RKO (cell line): Measurements from ENCODE around the gene GNAS.
"Not testable (repeated sequence)": the region's sequence is repeated elsewhere in the genome, so short reads cannot be mapped to it uniquely, and the experiment has no call there.

Experiments used
- DNase-seq: peaks from one replicate; pipeline ENCODE4 v3.0.0-alpha.2; 2016; ENCODE audit warnings: low spot score

Gene GNAS

DNA sequence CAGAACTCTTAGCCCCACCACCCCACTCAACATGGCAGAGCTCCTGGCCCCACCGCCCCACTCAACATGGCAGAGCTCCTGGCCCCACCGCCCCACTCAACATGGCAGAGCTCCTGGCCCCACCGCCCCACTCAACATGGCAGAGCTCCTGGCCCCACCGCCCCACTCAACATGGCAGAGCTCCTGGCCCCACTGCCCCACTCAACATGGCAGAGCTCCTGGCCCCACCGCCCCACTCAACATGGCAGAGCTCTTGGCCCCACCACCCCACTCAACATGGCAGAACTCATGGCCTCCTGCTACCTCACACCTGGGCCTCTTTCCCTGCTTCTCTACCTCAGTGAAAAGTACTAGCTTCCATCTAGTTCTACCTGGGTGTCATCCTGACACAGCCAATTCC, 23.7 kb upstream of the GNAS start:
- DNase-seq: not testable (repeated sequence)

DNA sequence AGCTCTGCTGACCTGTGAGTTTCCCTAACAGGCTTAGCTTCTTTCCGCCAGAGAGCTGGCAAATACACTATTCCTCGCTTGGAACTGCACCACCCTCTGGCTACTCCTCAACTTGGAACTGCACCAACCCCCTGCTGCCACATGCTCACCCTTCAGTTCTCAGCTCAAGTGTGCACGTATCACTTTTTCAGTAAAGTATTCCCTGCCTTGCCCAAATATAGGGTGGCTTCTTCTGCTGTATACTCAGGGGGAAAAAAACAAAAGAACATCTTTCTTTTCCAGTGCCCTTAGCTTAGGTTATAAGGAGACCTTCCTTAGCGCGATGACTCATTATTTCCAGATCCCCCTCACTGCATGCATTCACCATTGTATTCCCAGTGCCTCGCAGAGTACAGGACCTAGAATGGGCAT, 23.0 kb upstream of the GNAS start:
- no peak for DNase-seq

DNA sequence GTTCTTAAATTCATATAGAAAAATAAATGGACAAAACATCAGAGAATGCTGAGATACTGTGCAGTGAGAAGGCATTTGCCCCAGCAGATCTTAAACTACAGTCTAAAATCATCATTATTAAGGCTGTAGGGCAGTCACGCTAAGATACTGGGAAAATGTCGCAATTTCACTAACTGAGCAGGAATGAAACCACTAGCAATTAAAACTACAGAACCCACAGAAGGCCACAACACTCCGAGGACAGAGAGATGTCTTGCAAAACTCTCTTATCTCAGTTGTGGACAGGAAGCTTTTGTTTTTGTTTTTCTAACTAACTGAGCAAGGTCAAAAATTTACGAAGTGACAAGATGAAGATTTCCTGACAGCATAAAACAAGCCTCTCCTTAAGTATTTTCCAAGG, 20.1 kb upstream of the GNAS start:
- DNase-seq: no peak

DNA sequence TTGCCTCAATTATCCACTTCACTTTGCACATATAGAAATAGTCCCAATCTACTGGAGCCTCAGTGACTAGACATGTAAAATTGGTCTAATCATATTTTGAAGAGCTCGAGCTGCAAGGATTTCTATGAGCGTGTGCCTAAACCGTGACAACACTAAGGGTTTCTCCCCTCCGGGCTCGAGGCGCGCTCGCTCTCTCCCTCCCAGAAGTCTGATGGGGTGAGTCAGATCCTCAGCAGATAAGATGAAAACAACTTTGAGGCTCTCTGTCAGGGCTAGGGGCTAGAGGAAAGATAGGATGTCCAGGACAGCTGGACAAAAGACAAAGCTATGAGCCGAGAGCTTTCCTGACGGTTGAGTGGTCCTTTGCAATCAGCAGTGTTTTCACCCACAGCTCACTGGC, 18.6 kb upstream of the GNAS start:
- no peak for DNase-seq

DNA sequence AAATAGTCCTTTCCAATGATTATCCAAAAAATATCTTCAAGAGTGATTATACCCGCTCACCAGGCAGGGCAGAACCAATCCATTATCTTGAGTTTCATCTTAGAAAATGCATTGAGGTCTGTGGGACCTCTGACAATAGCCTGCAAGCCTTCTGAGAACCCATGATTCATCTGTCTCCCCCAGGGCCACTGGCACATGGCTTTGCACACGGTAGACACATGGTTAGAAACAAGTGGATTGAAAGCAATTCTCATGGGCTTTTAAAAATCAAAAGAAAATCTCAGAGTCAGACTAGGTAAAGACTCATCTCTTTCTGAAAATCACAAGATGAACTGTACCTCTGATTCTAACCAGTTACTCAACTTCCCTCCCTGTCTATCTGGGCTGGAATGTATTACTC, 17.3 kb upstream of the GNAS start:
- DNase-seq: no peak

DNA sequence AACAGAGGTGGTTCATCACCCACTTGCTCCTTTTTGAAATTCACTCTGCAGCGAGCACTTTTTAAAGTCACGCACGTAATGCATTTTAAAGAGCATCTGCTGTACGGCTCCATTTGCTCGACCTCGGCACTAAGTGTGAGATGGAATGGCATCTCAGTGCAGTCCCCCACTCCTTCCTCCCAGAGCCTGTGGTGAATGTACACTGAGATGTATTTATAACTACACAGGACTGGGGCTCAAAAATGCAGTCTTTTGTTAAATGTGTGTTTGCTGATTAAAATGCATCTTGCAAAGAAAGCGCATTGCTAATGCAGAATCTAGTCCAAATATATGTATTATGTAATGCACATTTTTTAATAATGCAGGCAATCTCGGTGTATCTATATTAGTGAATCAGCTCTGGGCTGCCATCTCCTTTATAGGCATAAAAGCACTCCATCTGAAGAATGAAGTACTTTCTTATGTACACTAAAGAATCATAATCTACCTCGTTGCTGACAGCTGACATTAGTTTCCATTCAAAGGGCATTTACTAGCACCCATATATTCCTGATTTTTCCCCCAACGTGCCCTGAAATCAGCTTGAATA, 15.8 kb upstream of the GNAS start:
- no peak for DNase-seq

DNA sequence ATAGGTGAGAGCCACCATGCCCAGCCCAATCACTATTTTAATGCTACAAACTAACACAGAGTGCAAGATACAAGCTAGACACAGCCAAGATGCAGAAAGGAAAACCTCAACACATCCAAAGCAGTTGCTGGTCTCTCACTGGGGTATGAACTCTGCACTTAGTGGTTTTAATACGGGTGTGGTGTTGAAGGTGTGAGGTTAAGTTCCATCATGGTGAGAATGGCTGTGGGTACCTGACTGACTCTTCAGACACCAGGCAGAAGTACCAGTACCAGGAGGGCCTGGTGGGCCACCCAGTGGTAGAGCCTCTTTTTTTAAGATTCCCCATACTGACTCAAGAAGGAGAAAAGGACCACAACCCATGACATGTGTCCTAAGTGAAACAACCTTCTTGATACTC, 14.8 kb upstream of the GNAS start:
- DNase-seq: no peak

DNA sequence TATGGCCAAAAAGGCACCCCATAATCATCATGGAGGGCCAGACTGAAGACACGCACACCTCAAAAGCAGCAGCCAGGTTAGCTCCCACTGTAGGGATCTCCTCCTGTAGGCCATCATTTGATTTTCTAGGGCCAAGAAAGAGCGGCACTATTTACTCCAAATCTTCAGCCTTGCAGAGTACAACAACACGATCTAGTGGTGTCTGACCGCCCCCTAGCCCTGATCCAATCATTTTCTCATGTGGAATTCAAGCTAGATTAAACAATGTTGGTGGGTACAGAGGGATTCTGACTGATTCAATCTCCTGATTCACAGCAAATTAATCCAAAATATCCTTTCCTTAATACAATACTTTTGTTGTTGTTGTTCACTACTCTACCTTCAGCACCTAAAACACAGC, 14.3 kb upstream of the GNAS start:
- no peak for DNase-seq

DNA sequence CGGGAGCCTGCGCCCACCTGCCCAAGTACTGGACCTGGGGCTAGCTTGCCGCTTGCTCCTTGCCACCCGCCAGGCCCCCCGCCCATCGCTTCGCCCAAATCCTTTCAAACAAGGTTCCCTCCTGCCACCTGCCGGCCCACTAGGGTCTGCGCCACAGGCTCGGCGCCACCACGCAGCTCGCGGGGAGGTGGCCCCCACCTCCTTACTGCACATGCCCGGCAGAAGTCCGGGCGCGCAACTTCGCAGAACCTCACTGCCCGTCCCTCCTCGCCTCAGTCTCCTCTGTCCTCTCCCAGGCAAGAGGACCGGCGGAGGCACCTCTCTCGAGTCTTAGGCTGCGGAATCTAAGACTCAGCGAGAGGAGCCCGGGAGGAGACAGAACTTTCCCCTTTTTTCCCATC, 13.0 kb upstream of the GNAS start:
- no peak for DNase-seq

DNA sequence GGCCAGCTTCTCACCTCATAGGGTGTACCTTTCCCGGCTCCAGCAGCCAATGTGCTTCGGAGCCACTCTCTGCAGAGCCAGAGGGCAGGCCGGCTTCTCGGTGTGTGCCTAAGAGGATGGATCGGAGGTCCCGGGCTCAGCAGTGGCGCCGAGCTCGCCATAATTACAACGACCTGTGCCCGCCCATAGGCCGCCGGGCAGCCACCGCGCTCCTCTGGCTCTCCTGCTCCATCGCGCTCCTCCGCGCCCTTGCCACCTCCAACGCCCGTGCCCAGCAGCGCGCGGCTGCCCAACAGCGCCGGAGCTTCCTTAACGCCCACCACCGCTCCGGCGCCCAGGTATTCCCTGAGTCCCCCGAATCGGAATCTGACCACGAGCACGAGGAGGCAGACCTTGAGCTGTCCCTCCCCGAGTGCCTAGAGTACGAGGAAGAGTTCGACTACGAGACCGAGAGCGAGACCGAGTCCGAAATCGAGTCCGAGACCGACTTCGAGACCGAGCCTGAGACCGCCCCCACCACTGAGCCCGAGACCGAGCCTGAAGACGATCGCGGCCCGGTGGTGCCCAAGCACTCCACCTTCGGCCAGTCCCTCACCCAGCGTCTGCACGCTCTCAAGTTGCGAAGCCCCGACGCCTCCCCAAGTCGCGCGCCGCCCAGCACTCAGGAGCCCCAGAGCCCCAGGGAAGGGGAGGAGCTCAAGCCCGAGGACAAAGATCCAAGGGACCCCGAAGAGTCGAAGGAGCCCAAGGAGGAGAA, 12.3 kb upstream of the GNAS start:
- DNase-seq: no peak

DNA sequence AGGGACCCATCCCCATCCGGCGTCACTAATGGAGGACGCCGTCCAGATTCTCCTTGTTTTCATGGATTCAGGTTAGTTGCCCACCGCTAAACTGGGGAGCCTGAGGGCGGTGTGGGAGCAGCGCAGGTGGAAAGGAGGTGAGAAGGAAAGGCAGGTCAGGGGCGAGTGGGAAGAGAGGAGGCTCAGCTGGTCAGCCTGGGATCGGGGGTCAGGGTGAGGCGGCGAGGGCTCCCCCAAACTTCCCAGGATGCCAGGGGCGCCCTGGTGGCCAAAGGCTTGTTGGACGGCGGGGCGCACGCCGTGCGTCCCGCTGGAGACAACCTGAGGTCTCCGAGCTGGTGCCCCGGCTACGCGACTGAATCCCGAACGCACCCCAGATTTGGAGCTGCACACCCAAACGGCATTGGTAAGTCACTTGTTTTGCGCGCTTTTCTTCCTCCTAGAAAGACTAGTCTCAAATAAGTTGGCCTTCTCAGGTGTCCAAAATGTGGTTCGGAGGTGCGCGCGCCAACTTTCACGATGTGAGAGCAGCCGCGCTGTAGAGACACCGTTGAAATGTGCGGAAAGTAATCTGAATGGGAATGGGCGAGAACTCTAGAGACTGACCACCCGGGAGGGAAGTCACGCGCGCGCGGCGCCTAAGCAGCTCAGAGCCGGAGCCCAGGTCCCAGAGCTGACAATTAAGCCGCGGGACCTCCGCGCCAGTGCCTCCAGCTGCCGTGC, 11.5 kb upstream of the GNAS start:
- DNase-seq: no peak

DNA sequence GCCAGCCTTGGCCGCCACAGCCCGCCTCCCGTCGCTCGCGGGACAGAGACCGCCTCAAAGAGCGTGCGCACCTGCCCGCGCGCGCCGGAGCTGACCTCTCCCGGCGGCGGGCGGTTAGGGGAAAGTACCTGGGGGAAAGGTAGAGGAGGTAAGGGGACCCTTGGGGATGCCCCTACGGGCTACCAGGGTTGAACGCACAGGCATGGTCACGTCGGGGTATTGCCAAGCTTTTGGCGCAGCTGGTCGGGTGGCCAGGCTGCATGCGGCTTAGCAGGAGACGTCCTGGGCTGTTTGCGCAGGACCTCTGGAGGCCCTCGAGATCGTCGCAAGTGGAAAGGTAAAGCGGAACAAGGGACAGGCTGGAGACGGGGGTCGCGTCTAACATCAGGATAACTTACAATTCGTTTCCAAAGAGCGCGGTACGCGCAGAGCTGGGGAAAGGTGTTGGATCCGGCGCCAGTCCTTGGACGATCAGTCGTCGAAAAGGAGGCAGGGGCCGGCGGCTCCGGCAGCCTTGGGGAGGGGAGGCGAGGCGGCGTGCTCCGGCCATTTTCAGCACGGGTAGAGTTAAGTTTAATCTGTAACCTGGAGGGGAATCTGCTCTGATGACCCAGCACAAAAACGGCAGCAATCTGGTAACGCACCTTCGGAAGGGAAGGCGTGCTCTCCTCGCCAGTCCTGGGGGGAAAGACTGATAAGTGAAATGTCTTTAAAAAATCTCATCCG, 10.8 kb upstream of the GNAS start:
- DNase-seq: no peak

DNA sequence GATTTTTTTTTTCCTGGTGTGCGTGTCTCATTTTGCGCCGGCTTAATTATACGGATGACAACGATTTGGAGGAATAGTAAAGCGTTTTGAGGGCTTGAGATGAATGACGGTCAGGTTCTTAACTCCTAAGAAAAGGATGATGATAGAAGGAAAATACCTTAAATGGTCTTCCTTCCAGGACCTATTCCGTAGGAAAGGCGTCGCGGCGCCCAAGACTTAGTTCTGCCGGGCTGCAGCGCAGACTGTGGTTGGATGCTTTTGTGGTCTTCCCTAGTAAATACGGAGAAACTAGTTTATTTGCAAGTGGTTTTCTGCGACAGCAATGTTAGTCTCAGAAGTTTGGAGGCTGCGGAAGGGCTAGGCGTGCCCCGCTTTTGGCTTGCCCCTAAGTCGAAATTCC, 10.2 kb upstream of the GNAS start:
- no peak for DNase-seq

DNA sequence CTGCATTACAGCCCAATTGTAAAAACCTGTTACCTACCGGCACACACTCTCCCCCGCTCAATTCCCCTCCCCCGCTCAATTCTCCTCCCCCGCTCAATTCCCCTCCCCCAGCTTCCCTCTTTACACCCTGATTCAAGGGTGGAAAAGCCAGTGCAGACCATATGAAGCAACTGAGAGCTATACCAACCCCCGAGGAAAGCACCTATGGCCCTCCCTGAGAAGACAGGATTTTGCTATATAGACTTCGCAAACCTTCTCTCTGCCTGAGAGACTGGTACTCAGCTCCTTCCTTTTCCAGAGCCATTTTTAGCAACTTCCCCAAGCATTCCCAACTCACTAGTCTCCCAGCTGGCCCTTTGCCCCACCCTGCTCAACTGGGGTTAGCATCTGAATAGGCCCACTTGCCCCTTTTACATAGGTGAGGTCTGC, 9.4 kb upstream of the GNAS start:
- no peak for DNase-seq

DNA sequence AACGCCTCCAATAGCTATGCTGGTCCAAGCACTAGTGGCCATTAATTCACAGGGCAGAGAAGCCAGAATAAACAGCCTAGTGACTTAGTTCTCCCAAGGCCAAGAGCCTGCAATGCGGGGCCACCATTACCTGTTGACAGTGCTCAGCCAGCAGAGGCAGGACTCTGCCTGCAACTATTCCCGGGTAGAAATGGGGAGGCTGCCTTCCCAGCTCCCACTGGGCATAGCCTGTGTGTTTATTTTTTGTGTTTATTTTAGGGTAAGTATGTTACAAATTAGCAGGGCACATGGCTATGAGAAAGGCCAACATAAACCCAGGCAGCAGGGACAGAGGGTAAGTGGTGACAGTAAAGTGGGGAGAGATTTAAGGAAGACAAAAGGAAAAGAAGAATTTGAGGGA, 6.8 kb upstream of the GNAS start:
- no peak for DNase-seq

DNA sequence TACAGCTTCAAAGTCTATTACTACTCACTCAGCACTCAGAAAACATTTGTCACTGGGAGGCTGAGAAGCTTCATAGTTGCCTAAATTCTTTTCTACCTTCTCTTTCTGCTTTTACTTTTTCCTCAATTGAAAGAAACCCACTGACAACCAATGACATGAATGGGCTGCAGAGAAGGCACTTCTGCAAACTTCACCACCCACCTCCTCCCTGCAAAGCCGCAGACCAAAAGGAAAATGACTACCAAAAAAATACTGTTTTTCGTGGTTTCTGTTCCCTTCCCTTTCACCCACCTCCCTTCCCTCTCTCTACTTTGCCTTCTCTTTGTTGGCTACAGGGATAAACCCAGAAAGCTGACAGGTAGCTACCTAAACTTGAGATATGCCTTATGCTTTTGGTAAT, 5.1 kb upstream of the GNAS start:
- no peak for DNase-seq

DNA sequence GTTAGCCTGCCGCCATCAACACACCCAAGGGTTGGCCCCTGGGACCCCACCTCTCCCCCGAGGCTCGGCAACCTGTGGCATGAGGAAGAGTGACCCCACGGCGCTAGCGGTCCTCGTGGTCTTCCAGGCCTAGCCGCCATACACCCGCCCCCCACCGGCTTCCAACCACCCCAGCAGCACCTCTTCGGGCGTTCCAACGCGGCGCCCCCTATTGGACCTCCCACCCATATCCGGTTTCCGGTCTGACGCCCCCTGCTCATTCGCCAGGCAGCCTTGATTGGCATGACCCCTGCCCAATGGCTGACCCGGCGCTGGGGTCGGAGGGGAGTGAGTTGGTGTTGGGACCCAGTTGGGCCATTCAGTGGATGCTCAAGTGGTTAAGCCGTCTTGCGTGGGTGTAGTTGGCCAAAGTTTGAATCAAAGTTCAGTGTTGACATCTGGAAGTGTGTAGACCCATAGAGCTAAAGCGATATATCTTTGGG, 1.8 kb upstream of the GNAS start, which contains the start of gene GNAS-AS1:
TSS of gene GNAS-AS1 (minus strand) at position 210 of the 482 bp plus-strand sequence.
- DNase-seq: no peak

DNA sequence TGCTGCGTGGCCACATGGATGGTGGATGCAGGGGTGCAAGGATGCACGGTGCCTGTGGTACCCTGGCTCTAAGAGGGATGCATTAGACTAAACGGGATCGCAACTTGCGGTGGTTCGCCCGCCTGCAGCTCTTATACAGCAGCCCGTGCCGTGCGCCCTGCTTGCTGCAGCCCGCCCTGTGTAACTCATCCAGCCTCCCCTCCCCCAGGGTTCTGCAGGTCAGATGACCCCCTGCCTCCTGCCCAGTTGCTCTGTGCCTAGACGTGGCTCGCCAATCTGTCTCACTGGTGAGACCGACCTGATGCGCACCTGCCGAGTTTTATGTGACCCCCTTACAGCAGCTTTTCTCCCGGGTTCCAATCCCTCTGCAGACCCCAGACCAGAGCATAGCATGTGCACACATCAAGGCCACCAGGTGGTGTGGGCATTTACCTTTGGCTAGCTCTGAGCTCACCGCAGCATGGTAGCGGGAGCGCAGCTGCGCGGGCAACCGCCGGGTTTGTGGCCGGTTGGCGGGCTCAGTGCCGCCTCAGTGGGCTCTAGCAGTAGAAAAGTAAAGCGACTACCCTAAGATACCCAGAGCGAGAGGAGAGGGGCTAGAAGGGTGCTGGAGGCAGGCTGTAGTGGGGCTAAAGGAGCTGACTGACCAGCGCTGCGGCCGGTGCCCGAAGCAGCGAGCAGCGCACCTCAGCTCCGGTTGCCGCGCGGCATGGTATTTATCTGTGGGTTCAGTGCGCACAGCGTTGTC, 1.1 kb upstream of the GNAS start:
- DNase-seq: no peak

DNA sequence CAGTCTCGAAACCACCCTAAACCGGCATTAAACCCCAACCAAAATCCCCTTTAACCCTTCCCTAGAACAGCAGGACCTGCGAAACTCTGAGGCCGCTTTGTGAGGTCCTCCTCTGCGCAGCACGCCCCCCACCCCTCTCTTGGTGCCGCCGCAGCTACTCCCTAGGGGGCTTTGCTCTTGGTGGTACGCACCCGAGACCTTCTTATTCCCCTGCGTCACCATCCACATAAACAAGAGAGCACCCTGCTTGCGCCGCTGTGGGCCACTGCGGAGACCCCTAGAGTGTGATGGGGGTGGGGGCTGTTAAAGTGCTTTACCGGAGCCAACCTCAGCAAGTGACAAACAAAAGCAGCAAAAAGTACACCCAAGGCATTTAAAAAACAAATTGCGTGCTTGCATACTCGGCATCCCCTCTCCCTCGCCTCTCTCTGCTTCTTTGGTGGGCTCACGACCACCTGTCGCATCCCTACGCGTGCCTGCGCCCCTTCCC, 502 bp upstream of the GNAS start:
- no peak for DNase-seq

DNA sequence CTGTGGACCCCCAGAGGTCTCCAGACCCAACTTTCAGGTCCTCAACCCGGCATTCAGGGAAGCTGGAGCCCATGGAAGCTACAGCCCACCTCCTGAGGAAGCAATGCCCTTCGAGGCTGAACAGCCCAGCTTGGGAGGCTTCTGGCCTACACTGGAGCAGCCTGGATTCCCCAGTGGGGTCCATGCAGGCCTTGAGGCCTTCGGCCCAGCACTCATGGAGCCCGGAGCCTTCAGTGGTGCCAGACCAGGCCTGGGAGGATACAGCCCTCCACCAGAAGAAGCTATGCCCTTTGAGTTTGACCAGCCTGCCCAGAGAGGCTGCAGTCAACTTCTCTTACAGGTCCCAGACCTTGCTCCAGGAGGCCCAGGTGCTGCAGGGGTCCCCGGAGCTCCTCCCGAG, 950 bp downstream of the GNAS start:
- no peak for DNase-seq

DNA sequence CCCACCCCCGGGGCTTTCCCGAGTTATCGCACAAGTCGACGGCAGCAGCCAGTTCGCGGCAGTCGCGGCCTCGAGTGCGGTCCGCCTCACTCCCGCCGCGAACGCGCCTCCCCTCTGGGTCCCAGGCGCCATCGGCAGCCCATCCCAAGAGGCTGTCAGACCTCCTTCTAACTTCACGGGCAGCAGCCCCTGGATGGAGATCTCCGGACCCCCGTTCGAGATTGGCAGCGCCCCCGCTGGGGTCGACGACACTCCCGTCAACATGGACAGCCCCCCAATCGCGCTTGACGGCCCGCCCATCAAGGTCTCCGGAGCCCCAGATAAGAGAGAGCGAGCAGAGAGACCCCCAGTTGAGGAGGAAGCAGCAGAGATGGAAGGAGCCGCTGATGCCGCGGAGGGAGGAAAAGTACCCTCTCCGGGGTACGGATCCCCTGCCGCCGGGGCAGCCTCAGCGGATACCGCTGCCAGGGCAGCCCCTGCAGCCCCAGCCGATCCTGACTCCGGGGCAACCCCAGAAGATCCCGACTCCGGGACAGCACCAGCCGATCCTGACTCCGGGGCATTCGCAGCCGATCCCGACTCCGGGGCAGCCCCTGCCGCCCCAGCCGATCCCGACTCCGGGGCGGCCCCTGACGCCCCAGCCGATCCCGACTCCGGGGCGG, 1.6 kb downstream of the GNAS start:
- no peak for DNase-seq
